SW480 (cell line): ENCODE results near the gene SLC1A7.
"Not testable (repeated sequence)": the region's sequence is repeated elsewhere in the genome, so short reads cannot be mapped to it uniquely, and the experiment has no call there.

Experiments
- DNase-seq: peaks from one replicate; pipeline ENCODE4 v3.0.0-alpha.2; 2016; ENCODE audit warnings: low spot score

The SLC1A7 gene

GRCh38 chr1:53142226-53142853 lies at the start of gene SLC1A7:
SLC1A7 (minus strand) TSS chr1:53142638; CDS start chr1:53142449, 189 bp downstream.
- no peak for DNase-seq

- DNase-seq, result no peak
Measured at GRCh38 chr1:53190210-53190611, 47.8 kb upstream of the SLC1A7 start.

- no peak for DNase-seq
Measured at GRCh38 chr1:53189061-53189460, 46.6 kb upstream of the SLC1A7 start.

- no peak for DNase-seq
Measured at GRCh38 chr1:53188099-53188498, 45.7 kb upstream of the SLC1A7 start.

GRCh38 chr1:53187401-53187800 lies 45.0 kb upstream of the SLC1A7 start:
- no peak for DNase-seq

GRCh38 chr1:53186533-53186932 lies 44.1 kb upstream of the SLC1A7 start:
- no peak for DNase-seq

- DNase-seq, result not testable (repeated sequence)
Measured at GRCh38 chr1:53185955-53186297, 43.5 kb upstream of the SLC1A7 start.

GRCh38 chr1:53183095-53183990 lies 40.9 kb upstream of the SLC1A7 start:
- no peak for DNase-seq

GRCh38 chr1:53182716-53183094 lies 40.3 kb upstream of the SLC1A7 start:
- no peak for DNase-seq

- peak; percentile 62 for DNase-seq
Measured at GRCh38 chr1:53182111-53182593, 39.7 kb upstream of the SLC1A7 start.

GRCh38 chr1:53180951-53181350 lies 38.5 kb upstream of the SLC1A7 start:
- no peak for DNase-seq

- DNase-seq, result no peak
Measured at GRCh38 chr1:53180226-53180625, 37.8 kb upstream of the SLC1A7 start.

GRCh38 chr1:53176452-53177208 lies 34.2 kb upstream of the SLC1A7 start:
- DNase-seq, result no peak

GRCh38 chr1:53174971-53175913 lies 32.8 kb upstream of the SLC1A7 start:
- DNase-seq, result no peak

- DNase-seq, result peak; percentile 77
Measured at GRCh38 chr1:53172426-53173128, 30.1 kb upstream of the SLC1A7 start.

GRCh38 chr1:53166912-53167311 lies 24.5 kb upstream of the SLC1A7 start:
- DNase-seq, result no peak

- DNase-seq, result no peak
Measured at GRCh38 chr1:53166366-53166765, 23.9 kb upstream of the SLC1A7 start.

- DNase-seq, result no peak
Measured at GRCh38 chr1:53165408-53165961, 23.0 kb upstream of the SLC1A7 start.

- no peak for DNase-seq
Measured at GRCh38 chr1:53163291-53163768, 20.9 kb upstream of the SLC1A7 start.

- DNase-seq, result no peak
Measured at GRCh38 chr1:53162621-53163020, 20.2 kb upstream of the SLC1A7 start.
